Uterus (tissue), 4 donors: Measurements from ENCODE around the gene ZNF548. TPM values are rescaled to one million over a fixed set of nuclear protein-coding genes. Genes with fewer than 3 reads are reported as not detected.

Experiments used
- DNase-seq, 2 donors: peaks; one replicate each; pipeline ENCODE4 v3.0.0-alpha.2; 2019 to 2020
- H3K27ac ChIP-seq, 2 donors: fragments of 200-600 bp; sonication (generic); 1 replicate in 1 of 2; 2 replicates in 1 of 2; pipeline ENCODE4 v1.5.1; 2016 to 2018
- H3K27me3 ChIP-seq, 2 donors: fragments of 200-600 bp; sonication (generic); one replicate each; pipeline ENCODE4 v1.5.1; 2018 to 2019; ENCODE audit warnings: control low read depth in 1 of 2
- H3K36me3 ChIP-seq, 2 donors: fragments of 200-600 bp; sonication (generic); one replicate each; pipeline ENCODE4 v1.5.1; 2019; ENCODE audit warnings: control low read depth in 1 of 2
- H3K4me1 ChIP-seq, 2 donors: fragments of 200-600 bp; sonication (generic); one replicate each; pipeline ENCODE4 v1.5.1; 2018 to 2019; ENCODE audit warnings: control low read depth in 1 of 2
- H3K4me3 ChIP-seq, 2 donors: fragments of 200-600 bp; sonication (generic); 1 replicate in 1 of 2; 2 replicates in 1 of 2; pipeline ENCODE4 v1.5.1; 2018 to 2019; ENCODE audit warnings: mild to moderate bottlenecking in 1 of 2
- H3K9me3 ChIP-seq, 2 donors: fragments of 200-600 bp; sonication (generic); one replicate each; pipeline ENCODE4 v1.5.1; 2019; ENCODE audit warnings: control low read depth in 1 of 2
- CTCF ChIP-seq, 4 experiments: fragments of 200-600 bp in 2 of 4; fragments of 450-650 bp in 2 of 4; sonication (generic) in 2 of 4; IDR thresholded peaks; one replicate each; pipeline ENCODE4 v1.5.1; 2016 to 2019; ENCODE audit warnings: antibody characterized with exemption in 4 of 4, mild to moderate bottlenecking in 2 of 4, moderate library complexity in 1 of 4
- POLR2A ChIP-seq, 2 donors: fragments of 450-650 bp; IDR thresholded peaks; one replicate each; pipeline ENCODE4 v1.6.1; 2016; ENCODE audit warnings: antibody characterized with exemption in 2 of 2, mild to moderate bottlenecking in 1 of 2, moderate library complexity in 1 of 2
- intact Hi-C: fragments of 100-400 bp; cut with DNase I; formaldehyde crosslinking; loops from one replicate; pipeline ENCODE4 v1.15.1; 2023; ENCODE audit warnings: low total_unique reads
- total RNA-seq, 4 donors: library from RNA; depleted of rRNA in 3 of 4; stranded (reverse); fragments of >200 nt in 3 of 4; gene quantifications; one replicate each; pipeline versions ENCODE4 v1.1.0 to v1.2.4, GENCODE V29; 2014 to 2023
- donor health status: DM: yes; HTN: yes; CAD: no.

The ZNF548 gene
- total RNA-seq: 10 to 100 TPM; 12.6 to 77.9 (median 53.1) TPM

DNA sequence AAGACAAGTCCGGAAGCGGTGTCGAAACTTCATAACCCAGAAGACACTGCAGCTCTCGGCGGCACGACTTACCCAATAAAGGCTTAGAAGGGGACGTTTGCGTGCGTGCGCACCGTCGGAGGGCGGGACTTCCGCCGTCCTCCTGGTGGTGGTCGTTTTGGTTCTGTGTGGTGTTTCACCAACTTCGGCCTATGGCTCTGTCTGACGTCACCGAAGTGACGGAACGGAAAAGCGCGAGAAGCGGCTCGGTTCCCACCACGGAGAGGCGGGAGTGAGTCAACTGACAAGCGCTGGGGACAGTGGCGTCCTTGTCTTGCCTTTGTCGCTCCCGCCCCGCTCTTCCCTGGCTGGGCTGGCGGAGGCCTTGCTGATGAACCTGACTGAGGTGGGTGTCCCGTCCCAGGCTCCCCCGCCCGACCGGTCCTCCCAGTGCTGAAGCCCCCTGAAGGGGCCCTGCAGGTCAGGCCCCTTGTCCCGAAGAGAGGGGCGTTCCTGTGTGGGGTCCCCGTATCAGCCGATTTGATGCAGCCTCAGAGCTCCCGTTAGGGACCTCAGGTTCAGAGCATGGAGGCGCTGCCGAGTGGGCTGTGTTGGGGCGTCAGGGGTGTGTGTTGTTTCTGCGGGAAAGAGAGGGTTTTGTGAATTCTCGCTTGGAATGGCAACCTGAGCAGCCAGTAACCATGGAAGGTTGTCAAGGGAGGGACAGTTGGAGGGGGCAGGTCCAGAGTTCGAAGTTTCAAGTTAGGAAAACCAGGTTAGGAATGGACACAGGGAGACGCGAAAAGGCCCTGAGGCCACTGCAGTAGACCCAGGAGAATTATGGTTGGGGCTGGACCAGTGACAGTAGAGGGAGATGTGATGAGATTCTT lies at the start of gene ZNF548:
Gene ZNF548 (plus strand): TSS at position 125 of the 869 bp plus-strand sequence. CDS start 246 bp downstream, at position 371.
- TF ChIP-seq POLR2A (IDR thresholded peaks at IDR 0.05): peak; percentile 64 to 66
- TF ChIP-seq CTCF (IDR thresholded peaks at IDR 0.05): peak in 3 of 4 experiments; percentile 20 to 48 (median 46)
- no peaks in the 10 kb centered on the region for H3K36me3 ChIP-seq
- intact Hi-C loops: no loop called here

GRCh38 chr19:57342582-57342981 lies 47.1 kb upstream of the ZNF548 start:
- intact Hi-C loops: no loop called here
- H3K36me3 ChIP-seq: no peaks in the 10 kb centered on the region
- DNase-seq: no peak
- no peaks in the 10 kb centered on the region for H3K9me3 ChIP-seq
- no peak overlapping the region for H3K4me3 ChIP-seq
- H3K27ac ChIP-seq: no peak overlapping the region
- no peaks in the 10 kb centered on the region for H3K27me3 ChIP-seq
- no peak for TF ChIP-seq CTCF (IDR thresholded peaks at IDR 0.05)
- no peak for TF ChIP-seq POLR2A (IDR thresholded peaks at IDR 0.05)
- H3K4me1 ChIP-seq: no peaks in the 10 kb centered on the region

More for the DNA sequence above, at the start of gene ZNF548:
- peak; percentile 94 to 96 for DNase-seq
- peak within 1 kb of the TSS; percentile 78 for H3K4me3 ChIP-seq
- H3K4me1 ChIP-seq: no peaks in the 10 kb centered on the region
- H3K9me3 ChIP-seq: peaks cover 0 to 23% of the 10 kb centered on the region in 2 donors
- H3K27ac ChIP-seq: peak within 1 kb of the TSS; percentile 89
- H3K27me3 ChIP-seq: no peaks in the 10 kb centered on the region

DNA sequence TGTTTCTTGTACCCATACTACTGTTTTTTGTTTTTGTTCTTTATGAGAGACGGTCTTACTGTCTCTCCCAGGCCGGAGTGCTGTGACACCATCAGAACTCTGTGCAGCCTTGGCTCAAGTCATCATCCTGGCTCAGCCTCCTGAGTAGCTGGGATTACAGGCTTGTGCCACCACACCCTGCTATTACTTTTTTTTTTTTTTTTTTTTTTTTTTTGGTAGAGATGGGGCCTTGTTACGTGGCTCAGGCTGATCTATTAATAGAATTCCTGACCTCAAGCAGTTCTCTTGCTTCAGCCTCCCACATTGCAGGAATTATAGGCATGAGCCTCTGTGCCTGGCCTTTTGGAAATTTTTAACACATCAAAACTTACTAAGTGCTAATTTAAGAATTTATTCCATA lies 41.5 kb upstream of the ZNF548 start:
- no peak for DNase-seq
- Histone ChIP-seq H3K36me3 (no peaks in the 10 kb centered on the region), H3K9me3 (peaks cover 0 to 11% of the 10 kb centered on the region in 2 donors), H3K4me3 (no peak overlapping the region), H3K27ac (no peak overlapping the region), H3K4me1 (peaks cover 0 to 4% of the 10 kb centered on the region in 2 donors), H3K27me3 (no peaks in the 10 kb centered on the region)
- no peak for TF ChIP-seq POLR2A (IDR thresholded peaks at IDR 0.05)
- no peak for TF ChIP-seq CTCF (IDR thresholded peaks at IDR 0.05)
- intact Hi-C loops: no loop called here

DNA sequence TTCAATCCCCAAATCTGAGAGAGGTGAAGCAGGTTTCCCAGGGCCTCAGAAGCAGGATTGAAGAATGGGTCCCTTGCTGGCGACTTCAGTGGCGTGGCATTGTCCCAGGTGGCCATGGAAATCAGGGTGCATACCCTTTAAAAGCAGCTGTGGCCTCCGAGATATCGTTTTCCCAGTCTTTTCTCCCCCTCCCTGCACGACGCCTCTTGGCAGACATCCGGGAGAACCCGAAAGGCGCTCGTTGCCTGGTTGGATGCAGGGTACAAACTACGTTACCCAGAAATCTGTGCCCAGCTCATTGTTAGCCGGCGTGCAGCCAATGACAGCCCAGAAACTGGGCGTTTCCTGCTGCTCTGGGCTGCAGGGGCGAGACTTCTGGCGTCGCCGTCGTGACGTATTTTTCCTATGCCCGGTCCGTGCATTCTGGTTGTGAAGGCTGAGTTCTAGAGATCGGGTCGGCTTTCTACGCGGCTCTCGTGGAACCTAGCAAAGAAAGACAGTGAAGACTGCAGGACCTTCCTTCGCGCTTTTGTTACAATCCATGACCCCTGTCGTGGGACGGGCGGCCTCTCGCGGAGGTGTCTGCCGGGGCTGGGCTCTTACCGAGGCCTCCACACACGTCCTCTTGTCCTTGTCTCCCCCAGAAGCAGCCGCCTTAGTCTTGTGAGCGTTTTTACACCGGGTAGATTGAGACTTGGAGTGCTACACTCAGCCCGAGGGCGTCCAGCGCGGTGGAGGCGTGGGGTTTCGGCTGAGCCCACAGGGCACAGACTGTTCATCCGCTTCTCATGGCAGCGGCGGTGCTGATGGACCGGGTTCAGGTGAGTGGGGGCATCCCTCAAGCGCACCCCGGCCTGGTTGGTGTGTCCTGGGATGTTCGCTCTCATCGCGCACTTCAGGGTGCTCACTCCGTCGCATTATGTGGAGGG lies 38.5 kb upstream of the ZNF548 start, which contains the start of gene ZNF304:
Gene ZNF304 (plus strand): TSS at position 395 of the 929 bp plus-strand sequence. CDS start 394 bp downstream, at position 789.
- no peaks in the 10 kb centered on the region for H3K36me3 ChIP-seq
- intact Hi-C loops: no loop called here
- H3K27ac ChIP-seq: peak within 1 kb of the TSS; percentile 32 to 37
- peaks cover 0 to 40% of the 10 kb centered on the region in 2 donors for H3K9me3 ChIP-seq
- peak within 1 kb of the TSS; percentile 66 to 77 for H3K4me3 ChIP-seq
- H3K4me1 ChIP-seq: peaks cover 0 to 4% of the 10 kb centered on the region in 2 donors
- TF ChIP-seq CTCF (IDR thresholded peaks at IDR 0.05) (no peak), POLR2A (IDR thresholded peaks at IDR 0.05) (peak in 1 of 2 donors; percentile 5)
- no peaks in the 10 kb centered on the region for H3K27me3 ChIP-seq
- peak; percentile 86 to 88 for DNase-seq
